Neural cell (in vitro differentiated cells): ENCODE data around the gene FRMPD4. TPM values are rescaled to one million over a fixed set of nuclear protein-coding genes. Genes with fewer than 3 reads are reported as not detected.

Experiments used
- H2AFZ ChIP-seq: fragments of 200-600, 300-800 bp; sonication (generic), shearing (Covaris generic); 2 replicates; pipeline ENCODE4 v1.6.0; 2014; ENCODE audit warnings: low read depth, mild to moderate bottlenecking, antibody characterized with exemption, low read length, moderate library complexity
- H3F3A ChIP-seq: fragments of 200-600 bp; shearing (Covaris generic); 2 replicates; pipeline ENCODE4 v1.6.1; 2016; ENCODE audit warnings: mild to moderate bottlenecking, moderate library complexity, mixed read lengths, antibody characterized with exemption, low read length; ENCODE audit not compliant: insufficient read depth, poor library complexity, severe bottlenecking
- H3K27ac ChIP-seq: fragments of 200-600, 300-800 bp; sonication (generic), shearing (Covaris generic); 2 replicates; pipeline ENCODE4 v1.5.1; 2014; ENCODE audit warnings: mild to moderate bottlenecking, low read length, moderate library complexity
- H3K27me3 ChIP-seq: fragments of 300-800, 200-600 bp; sonication (generic), shearing (Covaris generic); 2 replicates; pipeline ENCODE4 v1.6.0; 2014; ENCODE audit warnings: mild to moderate bottlenecking, low read depth, low read length, moderate library complexity; ENCODE audit not compliant: insufficient read depth
- H3K36me3 ChIP-seq: fragments of 300-800, 200-600 bp; sonication (generic), shearing (Covaris generic); 2 replicates; pipeline ENCODE4 v1.5.1; 2014; ENCODE audit warnings: mild to moderate bottlenecking, antibody characterized with exemption, low read length, moderate library complexity; ENCODE audit not compliant: insufficient read depth
- H3K4me2 ChIP-seq: fragments of 300-800, 200-600 bp; sonication (generic), shearing (Covaris generic); 2 replicates; pipeline ENCODE4 v1.6.0; 2014; ENCODE audit warnings: mild to moderate bottlenecking, low read length
- H3K4me3 ChIP-seq: fragments of 300-800, 200-600 bp; sonication (generic), shearing (Covaris generic); 2 replicates; pipeline ENCODE4 v1.5.1; 2014; ENCODE audit warnings: mild to moderate bottlenecking, low read length, moderate library complexity
- H3K79me2 ChIP-seq: fragments of 200-600 bp; shearing (Covaris generic); replicated peaks from 2 replicates; pipeline ENCODE4 v1.6.0; 2014; ENCODE audit warnings: mild to moderate bottlenecking, low read length, moderate library complexity; ENCODE audit not compliant: insufficient read depth
- H3K9ac ChIP-seq: fragments of 300-800, 200-600 bp; sonication (generic), shearing (Covaris generic); 2 replicates; pipeline ENCODE4 v1.6.1; 2016; ENCODE audit warnings: mild to moderate bottlenecking, low read length, mixed read lengths
- H3K9me2 ChIP-seq: fragments of 200-600 bp; shearing (Covaris generic); 2 replicates; pipeline ENCODE4 v1.6.1; 2016; ENCODE audit warnings: mild to moderate bottlenecking, low read length, mixed read lengths; ENCODE audit not compliant: insufficient read depth
- H3K9me3 ChIP-seq: fragments of 200-600, 300-800 bp; sonication (generic), shearing (Covaris generic); 2 replicates; pipeline ENCODE4 v1.6.1; 2016; ENCODE audit warnings: mild to moderate bottlenecking, mixed run types, low read length, moderate library complexity, mixed read lengths
- H4K20me1 ChIP-seq: fragments of 200-600 bp; shearing (Covaris generic); 2 replicates; pipeline ENCODE4 v1.6.1; 2016; ENCODE audit warnings: mild to moderate bottlenecking, mixed run types; ENCODE audit not compliant: insufficient read depth
- EP300 ChIP-seq: fragments of 450-650 bp; conservative IDR thresholded peaks from 2 replicates; pipeline ENCODE4 v1.6.1; 2014; ENCODE audit warnings: antibody characterized with exemption, mild to moderate bottlenecking, moderate library complexity; ENCODE audit not compliant: poor library complexity, severe bottlenecking
- EZH2 ChIP-seq: fragments of 200-600, 300-800 bp; shearing (Covaris generic), sonication (generic); IDR thresholded peaks from 2 replicates; pipeline ENCODE4 v1.6.1; 2014; ENCODE audit warnings: antibody characterized with exemption, low read length, borderline replicate concordance, mild to moderate bottlenecking; ENCODE audit not compliant: insufficient read depth, poor library complexity, severe bottlenecking
- MXI1 ChIP-seq: fragments of 450-650 bp; conservative IDR thresholded peaks from 2 replicates; pipeline ENCODE4 v1.6.1; 2014; ENCODE audit warnings: antibody characterized with exemption, mild to moderate bottlenecking; ENCODE audit not compliant: poor library complexity, severe bottlenecking
- POLR2AphosphoS5 ChIP-seq: IDR thresholded peaks from 2 replicates; pipeline ENCODE4 v1.6.1; 2012
- RAD21 ChIP-seq: fragments of 450-650 bp; conservative IDR thresholded peaks from 2 replicates; pipeline ENCODE4 v1.6.1; 2014; ENCODE audit warnings: antibody characterized with exemption, mild to moderate bottlenecking, moderate library complexity
- SMC3 ChIP-seq: fragments of 450-650 bp; conservative IDR thresholded peaks from 2 replicates; pipeline ENCODE4 v1.6.1; 2014; ENCODE audit warnings: antibody characterized with exemption, mild to moderate bottlenecking, moderate library complexity; ENCODE audit not compliant: poor library complexity
- TAF1 ChIP-seq: IDR thresholded peaks from 2 replicates; pipeline ENCODE4 v1.6.1; 2012; ENCODE audit warnings: low read depth
- polyA plus RNA-seq: library from polyadenylated mRNA; depleted of rRNA; stranded (reverse); fragments of >200 nt; gene quantifications from 2 replicates; pipeline ENCODE4 v1.2.3, GENCODE V29; 2014
- TF ChIP-seq, protein P1 (sequence below): fragments of 450-650 bp; IDR thresholded peaks from 2 replicates; pipeline ENCODE4 v1.5.1; 2014; ENCODE audit warnings: antibody characterized with exemption, mild to moderate bottlenecking, moderate library complexity; ENCODE audit not compliant: poor library complexity, severe bottlenecking
- TF ChIP-seq, protein P2 (sequence below): IDR thresholded peaks from 2 replicates; pipeline ENCODE4 v1.6.1; 2012; ENCODE audit warnings: borderline replicate concordance

FRMPD4 gene
- polyA plus RNA-seq, 1 donor from 2014 or later: 1.2 TPM

DNA sequence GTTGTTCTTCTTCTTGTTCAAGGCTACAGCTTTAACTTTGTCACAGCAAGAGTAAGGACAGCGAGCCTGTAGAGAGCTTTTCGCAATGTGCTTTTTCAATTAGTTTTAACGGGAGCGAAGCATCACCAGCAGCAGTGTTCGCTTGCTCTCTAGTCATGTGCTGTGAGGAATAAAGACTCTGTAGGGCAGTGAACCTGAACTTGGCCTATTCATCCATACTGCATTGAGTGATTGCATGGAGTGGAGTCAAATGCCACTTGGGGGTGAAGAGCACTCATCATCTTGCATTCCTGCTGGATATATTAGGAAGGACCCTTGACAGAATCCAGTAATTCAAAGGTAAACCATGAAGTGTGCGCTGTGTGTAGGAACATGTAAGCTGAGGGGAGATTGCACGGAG is 240.0 kb downstream of the FRMPD4 start:
- H3K27me3 ChIP-seq: no peaks in the 10 kb centered on the region
- H3K4me2 ChIP-seq: no peak overlapping the region
- no peak overlapping the region for H2AFZ ChIP-seq
- no peak overlapping the region for H3K27ac ChIP-seq
- no peaks in the 10 kb centered on the region for H3K9me2 ChIP-seq
- no peaks in the 10 kb centered on the region for H3K9me3 ChIP-seq
- H3K9ac ChIP-seq: no peak overlapping the region
- no peaks in the 10 kb centered on the region for H4K20me1 ChIP-seq
- TF ChIP-seq EZH2 (no peak), RAD21 (no peak), TAF1 (no peak), POLR2AphosphoS5 (no peak), SMC3 (no peak), EP300 (no peak), MXI1 (no peak)
- TF ChIP-seq, protein P1, sequence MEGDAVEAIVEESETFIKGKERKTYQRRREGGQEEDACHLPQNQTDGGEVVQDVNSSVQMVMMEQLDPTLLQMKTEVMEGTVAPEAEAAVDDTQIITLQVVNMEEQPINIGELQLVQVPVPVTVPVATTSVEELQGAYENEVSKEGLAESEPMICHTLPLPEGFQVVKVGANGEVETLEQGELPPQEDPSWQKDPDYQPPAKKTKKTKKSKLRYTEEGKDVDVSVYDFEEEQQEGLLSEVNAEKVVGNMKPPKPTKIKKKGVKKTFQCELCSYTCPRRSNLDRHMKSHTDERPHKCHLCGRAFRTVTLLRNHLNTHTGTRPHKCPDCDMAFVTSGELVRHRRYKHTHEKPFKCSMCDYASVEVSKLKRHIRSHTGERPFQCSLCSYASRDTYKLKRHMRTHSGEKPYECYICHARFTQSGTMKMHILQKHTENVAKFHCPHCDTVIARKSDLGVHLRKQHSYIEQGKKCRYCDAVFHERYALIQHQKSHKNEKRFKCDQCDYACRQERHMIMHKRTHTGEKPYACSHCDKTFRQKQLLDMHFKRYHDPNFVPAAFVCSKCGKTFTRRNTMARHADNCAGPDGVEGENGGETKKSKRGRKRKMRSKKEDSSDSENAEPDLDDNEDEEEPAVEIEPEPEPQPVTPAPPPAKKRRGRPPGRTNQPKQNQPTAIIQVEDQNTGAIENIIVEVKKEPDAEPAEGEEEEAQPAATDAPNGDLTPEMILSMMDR: no peak
- TF ChIP-seq, protein P2, sequence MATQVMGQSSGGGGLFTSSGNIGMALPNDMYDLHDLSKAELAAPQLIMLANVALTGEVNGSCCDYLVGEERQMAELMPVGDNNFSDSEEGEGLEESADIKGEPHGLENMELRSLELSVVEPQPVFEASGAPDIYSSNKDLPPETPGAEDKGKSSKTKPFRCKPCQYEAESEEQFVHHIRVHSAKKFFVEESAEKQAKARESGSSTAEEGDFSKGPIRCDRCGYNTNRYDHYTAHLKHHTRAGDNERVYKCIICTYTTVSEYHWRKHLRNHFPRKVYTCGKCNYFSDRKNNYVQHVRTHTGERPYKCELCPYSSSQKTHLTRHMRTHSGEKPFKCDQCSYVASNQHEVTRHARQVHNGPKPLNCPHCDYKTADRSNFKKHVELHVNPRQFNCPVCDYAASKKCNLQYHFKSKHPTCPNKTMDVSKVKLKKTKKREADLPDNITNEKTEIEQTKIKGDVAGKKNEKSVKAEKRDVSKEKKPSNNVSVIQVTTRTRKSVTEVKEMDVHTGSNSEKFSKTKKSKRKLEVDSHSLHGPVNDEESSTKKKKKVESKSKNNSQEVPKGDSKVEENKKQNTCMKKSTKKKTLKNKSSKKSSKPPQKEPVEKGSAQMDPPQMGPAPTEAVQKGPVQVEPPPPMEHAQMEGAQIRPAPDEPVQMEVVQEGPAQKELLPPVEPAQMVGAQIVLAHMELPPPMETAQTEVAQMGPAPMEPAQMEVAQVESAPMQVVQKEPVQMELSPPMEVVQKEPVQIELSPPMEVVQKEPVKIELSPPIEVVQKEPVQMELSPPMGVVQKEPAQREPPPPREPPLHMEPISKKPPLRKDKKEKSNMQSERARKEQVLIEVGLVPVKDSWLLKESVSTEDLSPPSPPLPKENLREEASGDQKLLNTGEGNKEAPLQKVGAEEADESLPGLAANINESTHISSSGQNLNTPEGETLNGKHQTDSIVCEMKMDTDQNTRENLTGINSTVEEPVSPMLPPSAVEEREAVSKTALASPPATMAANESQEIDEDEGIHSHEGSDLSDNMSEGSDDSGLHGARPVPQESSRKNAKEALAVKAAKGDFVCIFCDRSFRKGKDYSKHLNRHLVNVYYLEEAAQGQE: no peak
- H3F3A ChIP-seq: no peaks in the 10 kb centered on the region
- no peaks in the 10 kb centered on the region for H3K79me2 ChIP-seq
- H3K36me3 ChIP-seq: no peaks in the 10 kb centered on the region
- no peak overlapping the region for H3K4me3 ChIP-seq

DNA sequence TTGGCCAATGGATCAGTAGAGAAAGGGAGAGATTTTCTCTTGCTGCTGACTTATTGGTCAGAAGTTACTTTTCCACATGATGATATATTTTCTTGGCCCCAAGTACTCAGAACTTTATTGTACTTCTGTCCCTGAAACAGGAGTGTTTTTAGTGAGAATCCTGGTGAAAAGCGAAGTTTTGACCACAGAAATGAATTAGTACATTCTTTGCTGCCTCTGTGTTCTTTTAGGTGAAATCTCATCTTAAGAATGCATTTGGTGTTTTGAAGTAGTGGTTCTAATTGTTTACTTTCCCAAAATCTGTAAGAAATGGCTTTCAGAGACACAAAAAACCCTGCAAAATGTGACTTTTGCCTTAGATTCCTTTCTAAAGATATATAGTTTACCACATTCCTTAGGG is 240.4 kb downstream of the FRMPD4 start:
- no peaks in the 10 kb centered on the region for H3K79me2 ChIP-seq
- H3K9me3 ChIP-seq: no peaks in the 10 kb centered on the region
- H3F3A ChIP-seq: no peaks in the 10 kb centered on the region
- TF ChIP-seq TAF1 (no peak), POLR2AphosphoS5 (no peak), RAD21 (no peak), SMC3 (no peak), EP300 (no peak), EZH2 (no peak), MXI1 (no peak)
- TF ChIP-seq, protein P2: no peak
- TF ChIP-seq, protein P1: no peak
- no peak overlapping the region for H3K4me2 ChIP-seq
- H3K9me2 ChIP-seq: no peaks in the 10 kb centered on the region
- no peaks in the 10 kb centered on the region for H3K27me3 ChIP-seq
- H3K27ac ChIP-seq: no peak overlapping the region
- H3K9ac ChIP-seq: no peak overlapping the region
- H2AFZ ChIP-seq: no peak overlapping the region
- H3K4me3 ChIP-seq: no peak overlapping the region
- H4K20me1 ChIP-seq: no peaks in the 10 kb centered on the region
- H3K36me3 ChIP-seq: no peaks in the 10 kb centered on the region
